K562 (cell line): ENCODE results near the gene TTC39C. TPM values are rescaled to one million over a fixed set of nuclear protein-coding genes. Genes with fewer than 3 reads are reported as not detected.

ENCODE experiments used
- CBX2 ChIP-seq: fragments of 200-600 bp; sonication (generic); IDR thresholded peaks from one replicate; pipeline ENCODE4 v1.6.1; 2012; ENCODE audit warnings: mild to moderate bottlenecking, low read length, inconsistent platforms; ENCODE audit not compliant: insufficient read depth, poor library complexity, severe bottlenecking
- DPF2 ChIP-seq: fragments of 450-650 bp; IDR thresholded peaks from 2 replicates; pipeline ENCODE4 v1.6.1; 2016
- EGR1 ChIP-seq: fragments of 450-650 bp; conservative IDR thresholded peaks from 2 replicates; pipeline ENCODE4 v1.6.1; 2017; ENCODE audit warnings: mild to moderate bottlenecking
- EHMT2 ChIP-seq: fragments of 450-650 bp; IDR thresholded peaks from 2 replicates; pipeline ENCODE4 v1.6.1; 2018; ENCODE audit warnings: antibody characterized with exemption
- ELF4 ChIP-seq: fragments of 450-650 bp; formaldehyde crosslinking; IDR thresholded peaks from 2 replicates; pipeline ENCODE4 v1.4.0; 2022; ENCODE audit warnings: missing genetic modification characterization
- FIP1L1 ChIP-seq: fragments of 200-400 bp; formaldehyde crosslinking; IDR thresholded peaks from 2 replicates; pipeline ENCODE4 v1.6.1; 2018; ENCODE audit warnings: mild to moderate bottlenecking, low read depth, low read length; ENCODE audit not compliant: poor library complexity, severe bottlenecking
- GABPB1 ChIP-seq: sonication (generic); formaldehyde crosslinking; IDR thresholded peaks from 2 replicates; pipeline ENCODE4 v1.8.0; 2022; ENCODE audit warnings: mild to moderate bottlenecking, missing genetic modification reagents
- HNRNPK ChIP-seq: fragments of 200-400 bp; formaldehyde crosslinking; IDR thresholded peaks from one replicate; pipeline ENCODE4 v1.6.1; 2018; ENCODE audit warnings: mild to moderate bottlenecking, low read depth, low read length; ENCODE audit not compliant: poor library complexity, severe bottlenecking
- HNRNPL ChIP-seq: fragments of 200-400 bp; formaldehyde crosslinking; IDR thresholded peaks from 2 replicates; pipeline ENCODE4 v1.6.1; 2017; ENCODE audit warnings: low read depth, mild to moderate bottlenecking, low read length
- HNRNPLL ChIP-seq: fragments of 200-400 bp; formaldehyde crosslinking; IDR thresholded peaks from 2 replicates; pipeline ENCODE4 v1.6.1; 2017; ENCODE audit warnings: low read length, low read depth, mild to moderate bottlenecking; ENCODE audit not compliant: poor library complexity, severe bottlenecking
- KAT8 ChIP-seq: fragments of 450-650 bp; IDR thresholded peaks from 2 replicates; pipeline ENCODE4 v1.6.1; 2016; ENCODE audit warnings: low read depth, mild to moderate bottlenecking
- NCOR1 ChIP-seq: fragments of 450-650 bp; IDR thresholded peaks from 2 replicates; pipeline ENCODE4 v1.6.1; 2016; ENCODE audit warnings: mild to moderate bottlenecking, moderate library complexity
- NFRKB ChIP-seq: fragments of 450-650 bp; IDR thresholded peaks from 2 replicates; pipeline ENCODE4 v1.6.1; 2016; ENCODE audit warnings: low read depth
- NFXL1 ChIP-seq: fragments of 450-650 bp; formaldehyde crosslinking; IDR thresholded peaks from 2 replicates; pipeline ENCODE4 v1.4.0; 2021; ENCODE audit warnings: mild to moderate bottlenecking
- NONO ChIP-seq, 2 experiments: fragments of 200-400 bp in 1 of 2; fragments of 450-650 bp in 1 of 2; formaldehyde crosslinking in 1 of 2; IDR thresholded peaks; 2 replicates each; pipeline ENCODE4 v1.6.1; 2017; ENCODE audit warnings: low read depth in 2 of 2, mild to moderate bottlenecking in 2 of 2, moderate library complexity in 2 of 2, low read length in 1 of 2
- OTX1 ChIP-seq: fragments of 450-650 bp; formaldehyde crosslinking; IDR thresholded peaks from 2 replicates; pipeline ENCODE4 v1.4.0; 2022; ENCODE audit warnings: mild to moderate bottlenecking
- PCBP1 ChIP-seq: fragments of 200-400 bp; formaldehyde crosslinking; IDR thresholded peaks from 2 replicates; pipeline ENCODE4 v1.6.1; 2018; ENCODE audit warnings: mild to moderate bottlenecking, low read depth, low read length; ENCODE audit not compliant: poor library complexity, severe bottlenecking
- PML ChIP-seq: IDR thresholded peaks from 2 replicates; pipeline ENCODE4 v1.6.1; 2012; ENCODE audit warnings: low read length, inconsistent platforms
- POLR3A ChIP-seq: IDR thresholded peaks from 2 replicates; pipeline ENCODE4 v1.6.1; 2011; ENCODE audit warnings: borderline replicate concordance, mild to moderate bottlenecking, moderate library complexity; ENCODE audit not compliant: insufficient read length, insufficient read depth; ENCODE audit errors: extremely low read depth
- RBFOX2 ChIP-seq: fragments of 200-400 bp; formaldehyde crosslinking; IDR thresholded peaks from 2 replicates; pipeline ENCODE4 v1.6.1; 2017; ENCODE audit warnings: low read depth, mild to moderate bottlenecking, low read length, moderate library complexity
- SIX5 ChIP-seq, 2 experiments: IDR thresholded peaks; 2 replicates each; pipeline ENCODE4 v1.6.1; 2011; ENCODE audit warnings: low read length in 2 of 2, borderline replicate concordance in 1 of 2, low read depth in 1 of 2, mild to moderate bottlenecking in 1 of 2, moderate library complexity in 1 of 2; ENCODE audit not compliant: insufficient read depth in 1 of 2
- SMARCA4 ChIP-seq: fragments of 450-650 bp; IDR thresholded peaks from 2 replicates; pipeline ENCODE4 v1.6.1; 2016
- TFAM ChIP-seq: fragments of 250-450 bp; sonication (Bioruptor Pico); conservative IDR thresholded peaks from 2 replicates; pipeline ENCODE4 v1.5.0; 2021; ENCODE audit warnings: mild to moderate bottlenecking, moderate library complexity
- YY1 ChIP-seq, 3 experiments: IDR thresholded peaks; 2 replicates each; pipeline ENCODE4 v1.6.1; 2011; ENCODE audit warnings: low read length in 2 of 3, mild to moderate bottlenecking in 2 of 3, moderate library complexity in 2 of 3, borderline replicate concordance in 1 of 3, control low read depth in 1 of 3, low read depth in 1 of 3; ENCODE audit not compliant: insufficient read depth in 3 of 3, insufficient replicate concordance in 2 of 3, control insufficient read depth in 1 of 3, insufficient read length in 1 of 3; ENCODE audit errors: extremely low read depth in 1 of 3
- ZBTB17 ChIP-seq: fragments of 450-650 bp; formaldehyde crosslinking; IDR thresholded peaks from 2 replicates; pipeline ENCODE4 v1.4.0; 2020; ENCODE audit warnings: mild to moderate bottlenecking
- ZNF224 ChIP-seq: sonication (generic); formaldehyde crosslinking; IDR thresholded peaks from 2 replicates; pipeline ENCODE4 v1.8.0; 2022; ENCODE audit warnings: mild to moderate bottlenecking, missing genetic modification reagents
- ZNF507 ChIP-seq: conservative IDR thresholded peaks from 2 replicates; pipeline ENCODE4 v1.6.1; 2017; ENCODE audit warnings: missing genetic modification characterization, missing compliant biosample characterization
- ZNF778 ChIP-seq: fragments of 450-650 bp; formaldehyde crosslinking; IDR thresholded peaks from 2 replicates; pipeline ENCODE4 v1.4.0; 2020; ENCODE audit warnings: mild to moderate bottlenecking, moderate library complexity
- polyA plus RNA-seq, 8 experiments: library from polyadenylated mRNA; depleted of rRNA in 4 of 8; stranded (reverse) in 5 of 8; unstranded in 3 of 8; fragments of >200 nt; fragmentation: Nextera tagmentation in 2 of 8; fragmentation: Illumina TruSeq in 1 of 8; extraction: Ambion mirVana in 2 of 8; extraction: Trizol in 1 of 8; gene quantifications; 2 replicates each; pipeline versions ENCODE4 v1.2.1 to v1.2.3, GENCODE V29; 2011 to 2014; ENCODE audit warnings: inconsistent platforms in 1 of 8, missing spikeins in 1 of 8
- total RNA-seq, 7 experiments: library from RNA; depleted of rRNA in 6 of 7; stranded (reverse); fragments of >200 nt in 6 of 7; fragmentation: Illumina TruSeq in 2 of 7; extraction: Trizol in 2 of 7; gene quantifications; 2 replicates each; pipeline versions ENCODE4 v1.2.1 to v1.2.3, GENCODE V29; 2011 to 2021; ENCODE audit warnings: low replicate concordance in 1 of 7
- TF ChIP-seq, protein P1 (sequence below): fragments of 450-650 bp; IDR thresholded peaks from 2 replicates; pipeline ENCODE4 v1.6.1; 2017; ENCODE audit warnings: antibody characterized with exemption

TTC39C gene
- total and polyA plus RNA-seq, 9 of the 15 experiments (the other 6 are each of a cell fraction or from before 2014, with no cell fraction given) = 0.01 to 0.58 (median 0.18) TPM; not detected in 5

- TF ChIP-seq NFRKB = no peak
- no peak for TF ChIP-seq POLR3A
- TF ChIP-seq ZNF778 (CRISPR knock-in tag) = no peak
- TF ChIP-seq TFAM = no peak
- TF ChIP-seq OTX1 = no peak
- TF ChIP-seq EHMT2 = no peak
- no peak for TF ChIP-seq ZNF507 (tag)
- TF ChIP-seq, protein P1, sequence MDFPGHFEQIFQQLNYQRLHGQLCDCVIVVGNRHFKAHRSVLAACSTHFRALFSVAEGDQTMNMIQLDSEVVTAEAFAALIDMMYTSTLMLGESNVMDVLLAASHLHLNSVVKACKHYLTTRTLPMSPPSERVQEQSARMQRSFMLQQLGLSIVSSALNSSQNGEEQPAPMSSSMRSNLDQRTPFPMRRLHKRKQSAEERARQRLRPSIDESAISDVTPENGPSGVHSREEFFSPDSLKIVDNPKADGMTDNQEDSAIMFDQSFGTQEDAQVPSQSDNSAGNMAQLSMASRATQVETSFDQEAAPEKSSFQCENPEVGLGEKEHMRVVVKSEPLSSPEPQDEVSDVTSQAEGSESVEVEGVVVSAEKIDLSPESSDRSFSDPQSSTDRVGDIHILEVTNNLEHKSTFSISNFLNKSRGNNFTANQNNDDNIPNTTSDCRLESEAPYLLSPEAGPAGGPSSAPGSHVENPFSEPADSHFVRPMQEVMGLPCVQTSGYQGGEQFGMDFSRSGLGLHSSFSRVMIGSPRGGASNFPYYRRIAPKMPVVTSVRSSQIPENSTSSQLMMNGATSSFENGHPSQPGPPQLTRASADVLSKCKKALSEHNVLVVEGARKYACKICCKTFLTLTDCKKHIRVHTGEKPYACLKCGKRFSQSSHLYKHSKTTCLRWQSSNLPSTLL = no peak
- no peak for TF ChIP-seq HNRNPL
- TF ChIP-seq ELF4 (CRISPR knock-in tag) = no peak
- TF ChIP-seq HNRNPLL = no peak
- no peak for TF ChIP-seq KAT8
- TF ChIP-seq PML = no peak
- no peak for TF ChIP-seq ZNF224
- TF ChIP-seq RBFOX2 = peak; percentile 42
- TF ChIP-seq PCBP1 = peak; percentile 0
- TF ChIP-seq NONO (IDR thresholded peaks at IDR 0.05; ENCODE audit: low read depth in 2 of 2, low read length in 1 of 2) = no peak
- TF ChIP-seq NCOR1 = no peak
- no peak for TF ChIP-seq YY1 (IDR thresholded peaks at IDR 0.05; ENCODE audit: borderline replicate concordance in 1 of 3, control insufficient read depth in 1 of 3, extremely low read depth in 1 of 3, insufficient read depth in 3 of 3, insufficient read length in 1 of 3, insufficient replicate concordance in 2 of 3, low read depth in 1 of 3, low read length in 2 of 3)
- TF ChIP-seq CBX2 = no peak
- peak; percentile 72 for TF ChIP-seq EGR1
- no peak for TF ChIP-seq DPF2
- peak; percentile 56 for TF ChIP-seq HNRNPK
- no peak for TF ChIP-seq FIP1L1
- no peak for TF ChIP-seq GABPB1
- no peak for TF ChIP-seq NFXL1 (CRISPR knock-in tag)
- TF ChIP-seq ZBTB17 = no peak
- no peak for TF ChIP-seq SMARCA4
- no peak for TF ChIP-seq SIX5 (IDR thresholded peaks at IDR 0.05; ENCODE audit: borderline replicate concordance in 1 of 2, insufficient read depth in 1 of 2, low read depth in 1 of 2, low read length in 2 of 2)
These were observed at the start of gene TTC39C (continued) for GRCh38 chr18:24014062-24014985.
